22Rv1 (cell line): ENCODE results near the gene UHMK1.

ENCODE experiments used
- H3K27ac ChIP-seq: fragments of 450-650 bp; 2 replicates; pipeline ENCODE4 v1.5.1; 2017
- CTCF ChIP-seq: fragments of 450-650 bp; IDR thresholded peaks from 2 replicates; pipeline ENCODE4 v1.5.1; 2017; ENCODE audit warnings: mild to moderate bottlenecking
- ZFX ChIP-seq: fragments of 450-650 bp; IDR thresholded peaks from 2 replicates; pipeline ENCODE4 v1.6.1; 2017; ENCODE audit warnings: antibody characterized with exemption, borderline replicate concordance

Gene UHMK1

DNA sequence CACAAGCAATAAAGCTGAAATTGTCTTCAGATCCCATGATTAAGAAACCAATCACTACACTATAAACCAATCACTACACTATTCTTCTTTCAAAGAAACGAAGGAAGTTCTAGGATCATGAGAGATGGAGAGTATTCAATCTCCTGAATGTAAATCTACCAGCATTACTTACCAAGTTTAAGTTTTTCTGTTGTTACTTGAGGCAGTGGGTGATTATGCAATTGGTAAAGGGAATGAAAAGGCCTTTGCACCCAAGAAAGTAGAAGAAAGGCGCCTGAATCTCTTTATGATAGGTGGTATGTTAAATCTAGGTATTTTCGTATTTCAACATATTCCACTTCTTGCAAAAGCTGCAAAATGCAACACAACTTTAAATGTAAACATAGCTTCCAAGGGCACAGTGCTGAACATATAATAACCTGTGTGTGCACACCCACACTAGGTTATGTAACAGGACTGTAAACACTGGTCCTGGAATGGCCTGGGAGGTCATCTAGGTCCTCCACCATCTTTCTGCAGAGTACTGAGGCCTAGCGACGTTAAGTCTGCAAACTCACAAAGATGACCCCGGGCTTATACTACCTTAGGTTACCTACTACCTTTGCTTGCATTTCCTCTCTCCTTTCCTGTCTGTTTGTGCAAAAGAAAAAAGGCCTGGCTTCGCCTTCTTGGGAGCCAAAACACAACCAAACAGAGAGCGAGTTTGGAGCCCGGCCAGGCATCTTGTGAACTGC lies 62.9 kb downstream of the UHMK1 start:
- TF ChIP-seq CTCF (no peak), ZFX (no peak)
- H3K27ac ChIP-seq, result peak overlapping the region; percentile 94

GRCh38 chr1:162561037-162561615 lies 63.5 kb downstream of the UHMK1 start:
- TF ChIP-seq CTCF (no peak), ZFX (no peak)
- peak overlapping the region; percentile 94 for H3K27ac ChIP-seq

DNA sequence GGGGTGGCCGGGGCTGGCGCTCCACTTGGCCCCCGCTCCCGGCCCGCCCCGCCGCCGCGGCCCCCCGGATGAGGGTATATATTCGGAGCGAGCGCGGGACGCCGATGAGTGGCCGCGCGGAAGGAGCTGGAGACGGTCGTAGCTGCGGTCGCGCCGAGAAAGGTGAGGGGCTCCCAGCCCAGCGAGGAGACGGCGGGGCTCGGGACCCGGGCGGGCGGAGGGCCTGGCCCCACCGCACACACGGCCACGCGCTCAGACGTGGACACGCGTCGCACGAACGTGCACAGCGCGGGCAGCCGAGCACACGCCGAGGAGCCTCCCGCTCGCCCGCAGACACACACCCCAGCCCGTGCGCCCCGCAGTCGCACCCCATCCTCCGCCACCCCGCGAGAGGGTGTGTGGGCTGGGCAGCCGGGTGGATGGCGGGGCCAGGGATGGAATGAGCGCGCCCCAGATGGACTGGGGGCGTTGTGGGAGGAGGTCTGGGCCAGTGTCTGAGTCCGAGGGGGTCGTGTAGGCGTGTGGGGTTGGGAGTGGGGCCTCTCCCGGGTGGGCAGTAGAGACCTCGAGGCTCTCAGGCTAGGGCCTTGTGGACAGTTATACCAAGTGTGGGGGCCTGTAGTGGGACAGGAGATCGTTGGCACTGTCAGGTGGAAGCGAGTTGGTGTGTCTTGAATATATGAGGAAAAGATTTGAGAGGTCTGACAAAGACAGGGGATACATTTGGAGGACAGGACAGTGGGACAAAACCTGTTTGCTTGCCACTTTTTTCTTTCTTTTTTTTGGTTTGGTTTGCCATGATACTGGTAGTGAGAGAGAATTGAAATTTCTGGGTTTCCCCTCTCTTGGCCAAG lies 64.2 kb downstream of the UHMK1 start, which contains the start of gene UAP1:
Gene UAP1, plus strand, starts transcription at position 107 of the 854 bp plus-strand sequence. CDS start 4,347 bp downstream, outside the sequence.
- H3K27ac ChIP-seq, result peak within 1 kb of the TSS; percentile 94
- TF ChIP-seq CTCF, result no peak
- TF ChIP-seq ZFX, result no peak

GRCh38 chr1:162562470-162562828 lies 64.8 kb downstream of the UHMK1 start:
- peak overlapping the region; percentile 94; the same call in 1 of the 2 replicates for H3K27ac ChIP-seq
- TF ChIP-seq ZFX (no peak), CTCF (no peak)

DNA sequence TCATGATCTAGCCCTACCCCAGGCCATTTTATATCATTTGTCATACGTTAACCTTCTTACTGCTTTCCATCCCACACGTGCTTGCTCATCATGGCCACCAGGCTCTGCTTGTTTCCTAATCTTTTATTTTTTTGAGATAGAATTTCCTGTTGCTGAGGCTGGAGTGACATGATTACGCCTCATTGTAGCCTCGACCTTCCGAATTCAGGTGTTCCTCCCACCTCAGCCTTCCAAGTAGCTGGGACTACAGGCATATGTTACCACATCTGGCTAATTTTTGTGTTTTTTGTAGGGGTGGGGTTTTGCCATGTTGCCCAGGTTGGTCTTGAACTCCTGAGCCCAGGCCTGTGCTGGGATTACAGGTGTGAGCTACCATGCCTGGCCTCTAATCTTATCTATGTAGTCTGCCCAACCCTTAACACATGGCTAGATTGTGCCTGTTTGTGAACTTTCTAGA lies 67.2 kb downstream of the UHMK1 start:
- TF ChIP-seq CTCF (no peak), ZFX (no peak)
- no peak overlapping the region for H3K27ac ChIP-seq

GRCh38 chr1:162565460-162565859 lies 67.8 kb downstream of the UHMK1 start:
- H3K27ac ChIP-seq, result no peak overlapping the region
- TF ChIP-seq ZFX (no peak), CTCF (no peak)
